ENCODE data around the gene PCDHAC2.

The PCDHAC2 gene

GRCh38 chr5:140966293-140967225 is at the start of gene PCDHAC2:
PCDHAC2 (plus strand) TSS chr5:140966476; CDS start chr5:140966767, 291 bp downstream.
- DNase-seq, result no peak

GRCh38 chr5:140923601-140924000 is 42.7 kb upstream of the PCDHAC2 start:
- no peak for DNase-seq

GRCh38 chr5:140925806-140926442 is 40.4 kb upstream of the PCDHAC2 start, which contains the start of gene PCDHAC1:
PCDHAC1 (plus strand) TSS chr5:140926299; CDS start chr5:140926893, 594 bp downstream.
- no peak for DNase-seq

- DNase-seq, result peak in 1 of 2 experiments; percentile 49
These were observed 39.6 kb upstream of the PCDHAC2 start for GRCh38 chr5:140926443-140927227.

GRCh38 chr5:140927228-140927573 is 39.1 kb upstream of the PCDHAC2 start:
- no peak for DNase-seq

- DNase-seq, result no peak
These were observed 31.2 kb upstream of the PCDHAC2 start for GRCh38 chr5:140934964-140935606.

GRCh38 chr5:140946578-140946977 is 19.7 kb upstream of the PCDHAC2 start:
- no peak for DNase-seq

GRCh38 chr5:140951636-140952035 is 14.6 kb upstream of the PCDHAC2 start:
- DNase-seq, result no peak

- DNase-seq, result no peak
These were observed 13.0 kb upstream of the PCDHAC2 start for GRCh38 chr5:140953234-140953633.

- DNase-seq, result no peak
These were observed 4.1 kb upstream of the PCDHAC2 start for GRCh38 chr5:140962190-140962589.

GRCh38 chr5:140964356-140964755 is 1.9 kb upstream of the PCDHAC2 start:
- no peak for DNase-seq

GRCh38 chr5:140965905-140966292 is 377 bp upstream of the PCDHAC2 start:
- DNase-seq, result no peak

- DNase-seq, result no peak
These were observed 1.1 kb downstream of the PCDHAC2 start for GRCh38 chr5:140967226-140967893.

- DNase-seq, result no peak
These were observed 3.6 kb downstream of the PCDHAC2 start for GRCh38 chr5:140969880-140970279.

- DNase-seq, result no peak
These were observed 7.3 kb downstream of the PCDHAC2 start for GRCh38 chr5:140973550-140973949.

GRCh38 chr5:140977003-140977402 is 10.7 kb downstream of the PCDHAC2 start:
- DNase-seq, result no peak

GRCh38 chr5:140978260-140978659 is 12.0 kb downstream of the PCDHAC2 start:
- no peak for DNase-seq

GRCh38 chr5:140978983-140979382 is 12.7 kb downstream of the PCDHAC2 start:
- no peak for DNase-seq

- no peak for DNase-seq
These were observed 15.9 kb downstream of the PCDHAC2 start for GRCh38 chr5:140982083-140982716.

GRCh38 chr5:140986117-140986521 is 19.8 kb downstream of the PCDHAC2 start:
- DNase-seq, result no peak

GRCh38 chr5:140988100-140988499 is 21.8 kb downstream of the PCDHAC2 start:
- peak; percentile 28 to 56 for DNase-seq

GRCh38 chr5:140988608-140989007 is 22.3 kb downstream of the PCDHAC2 start:
- DNase-seq, result no peak
